GM18867 (cell line): ENCODE measurements around the gene JAZF1.
"Not testable (repeated sequence)": the region's sequence is repeated elsewhere in the genome, so short reads cannot be mapped to it uniquely, and the experiment has no call there.

Experiments used
- ATAC-seq: cut with Tn5 transposase; IDR thresholded peaks from one replicate; pipeline ENCODE4 v1.9.1; 2021; ENCODE audit warnings: mild to moderate bottlenecking, moderate library complexity; ENCODE audit not compliant: unreplicated experiment

JAZF1 gene

DNA sequence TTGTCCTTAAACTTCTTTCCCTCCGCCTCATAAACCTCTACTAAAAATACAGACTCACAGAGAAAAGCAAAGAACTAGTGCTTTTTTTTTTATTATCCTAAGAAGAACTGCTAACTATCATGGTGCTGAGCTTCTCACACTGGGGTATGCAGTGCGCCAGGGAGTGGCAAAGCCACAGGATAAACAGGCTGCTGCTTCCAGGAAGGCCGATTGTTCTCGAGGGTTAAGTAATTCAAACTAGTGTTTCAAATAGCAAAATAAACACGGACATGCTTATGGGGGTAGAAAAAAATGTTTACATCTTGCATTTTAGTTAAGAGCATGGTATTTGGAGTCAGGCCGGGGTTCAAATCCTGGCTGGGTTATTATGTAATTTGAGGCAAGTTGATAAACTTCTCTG is 283.6 kb downstream of the JAZF1 start:
- no peak for ATAC-seq

DNA sequence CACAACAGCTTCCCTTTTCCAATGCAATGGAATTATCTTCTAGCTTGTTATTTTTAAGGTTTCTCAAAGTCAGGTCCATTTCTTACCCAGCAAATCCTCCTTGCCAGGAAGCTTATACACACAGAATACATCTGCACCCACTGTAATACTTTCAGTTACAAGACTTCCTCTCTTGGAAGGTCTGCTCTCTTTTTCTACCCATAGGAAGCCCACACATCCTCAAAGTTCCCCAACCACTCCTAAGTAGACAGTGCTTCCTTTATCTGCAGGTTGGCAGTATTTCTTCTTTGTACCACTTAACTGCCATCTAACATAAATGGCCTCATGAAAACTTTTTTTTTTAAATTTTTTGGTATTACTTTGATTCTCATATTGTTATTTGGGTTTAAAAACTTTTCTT is 285.0 kb downstream of the JAZF1 start:
- no peak for ATAC-seq

DNA sequence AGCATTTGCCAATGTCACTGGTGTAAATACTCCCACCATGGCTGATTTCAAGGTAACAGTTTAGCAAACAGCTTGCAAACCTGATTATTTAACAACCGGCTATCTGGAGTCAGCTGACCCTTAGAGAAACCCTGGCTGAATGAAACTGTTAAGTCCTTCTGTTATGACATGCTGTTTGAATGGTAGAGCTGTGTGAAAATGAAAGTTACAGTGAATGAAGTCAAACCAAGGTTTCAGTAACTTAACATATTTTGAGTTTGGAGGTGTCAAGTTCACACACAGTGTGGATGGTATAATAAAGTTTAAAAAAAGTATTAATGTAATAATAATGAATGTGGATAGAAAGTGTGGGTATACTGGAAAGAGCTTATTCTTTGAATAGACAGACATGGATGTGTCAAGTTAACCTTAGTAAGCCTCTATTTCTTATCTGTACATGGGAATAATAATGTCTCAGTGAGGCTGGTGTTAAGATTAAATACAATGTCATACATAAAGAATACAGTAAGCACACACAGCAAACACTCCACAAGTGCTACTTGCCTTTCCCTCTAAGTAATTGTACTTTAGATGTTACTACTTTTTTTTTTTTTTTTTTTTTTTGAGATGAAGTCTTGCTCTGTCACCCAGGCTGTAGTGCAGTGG is 290.3 kb downstream of the JAZF1 start:
- ATAC-seq, result peak; percentile 100

DNA sequence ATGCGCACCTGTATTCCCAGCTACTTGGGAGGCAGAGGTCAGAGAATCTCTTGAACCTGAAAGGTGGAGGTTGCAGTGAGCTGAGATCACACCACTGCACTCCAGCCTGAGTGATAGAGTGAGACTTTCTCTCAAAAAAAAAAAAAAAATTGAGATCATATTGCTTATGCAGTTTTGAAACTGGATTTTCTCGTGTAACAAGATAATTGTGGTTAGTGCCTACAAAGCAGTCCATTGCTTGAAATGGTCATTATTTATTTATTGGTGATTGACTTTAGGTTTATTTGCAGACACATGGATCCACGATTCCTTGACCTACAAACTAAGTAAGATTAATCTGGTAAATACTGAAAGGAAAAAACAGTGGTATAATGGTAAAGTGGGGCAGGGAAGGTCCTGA is 290.8 kb downstream of the JAZF1 start:
- no peak for ATAC-seq

DNA sequence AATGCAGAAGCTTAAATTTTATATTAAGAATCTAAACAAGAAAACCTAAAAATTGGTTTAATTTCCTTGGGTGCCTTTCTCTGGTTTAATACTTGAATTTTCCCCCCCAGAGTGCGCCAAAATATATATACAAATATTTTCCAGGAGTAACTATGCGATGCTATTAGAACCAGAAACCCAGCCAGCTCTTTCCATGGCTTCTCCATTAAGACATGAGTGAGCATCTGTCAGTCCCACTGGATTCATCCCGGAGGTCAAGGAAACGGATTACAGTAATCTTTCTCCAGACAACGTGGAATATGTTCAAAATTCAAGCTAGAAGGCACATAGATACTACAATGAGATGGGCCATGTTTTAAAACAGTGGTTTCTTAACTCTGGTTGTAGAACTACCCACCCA is 291.9 kb downstream of the JAZF1 start:
- no peak for ATAC-seq

DNA sequence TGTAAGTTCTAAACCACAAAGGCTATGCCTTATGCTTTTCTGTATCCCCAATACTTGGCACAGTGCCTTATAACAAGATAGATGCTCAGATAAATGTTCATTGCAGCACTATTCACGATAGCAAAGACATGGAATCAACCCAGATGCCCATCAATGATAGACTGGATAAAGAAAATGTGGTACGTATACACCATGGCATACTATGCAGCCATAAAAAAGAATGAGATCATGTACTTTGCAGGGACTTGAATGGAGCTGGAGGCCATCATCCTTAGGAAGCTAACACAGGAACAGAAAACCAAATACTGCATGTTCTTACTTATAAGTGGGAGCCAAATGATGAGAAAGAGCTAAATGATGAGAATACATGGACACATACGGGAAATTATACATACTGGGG is 293.9 kb downstream of the JAZF1 start:
- ATAC-seq, result not testable (repeated sequence)

DNA sequence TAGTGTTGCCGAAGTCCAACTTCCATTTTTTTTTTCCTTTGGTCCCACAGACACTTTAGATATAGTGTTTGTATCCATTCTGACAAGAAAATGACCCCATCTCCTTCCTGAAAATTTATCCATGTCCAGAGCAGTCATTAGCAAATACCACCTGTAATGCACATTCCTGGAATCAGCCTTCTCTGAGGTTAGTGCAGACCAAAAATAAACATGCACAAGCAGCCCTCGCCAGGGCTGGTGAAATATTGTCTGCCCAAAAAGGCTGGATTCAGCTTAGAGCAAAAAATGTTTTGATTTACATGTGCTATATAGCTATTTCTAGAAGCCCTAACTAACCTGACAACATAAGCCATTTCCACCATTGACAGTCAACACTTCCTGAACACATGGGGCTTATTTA is 294.9 kb downstream of the JAZF1 start:
- no peak for ATAC-seq

DNA sequence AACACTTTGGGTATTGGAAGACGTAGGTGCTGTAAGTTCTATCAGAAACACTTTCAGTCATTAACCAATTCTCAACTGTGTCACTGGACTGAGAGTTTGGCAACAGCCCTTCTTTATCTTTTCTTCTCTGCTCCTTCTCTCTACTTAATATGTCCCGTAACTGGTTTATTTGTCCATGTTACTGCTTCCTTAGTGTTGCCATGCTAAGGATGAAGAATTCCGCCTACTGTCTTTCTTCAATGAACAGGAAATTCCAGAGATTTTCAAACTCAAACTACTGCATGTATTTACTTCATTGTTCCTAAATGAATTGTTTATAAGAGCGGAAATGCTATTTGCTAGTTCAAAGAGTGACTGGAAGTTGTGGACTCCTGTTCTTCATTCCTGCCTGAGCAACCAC is 296.9 kb downstream of the JAZF1 start:
- no peak for ATAC-seq

DNA sequence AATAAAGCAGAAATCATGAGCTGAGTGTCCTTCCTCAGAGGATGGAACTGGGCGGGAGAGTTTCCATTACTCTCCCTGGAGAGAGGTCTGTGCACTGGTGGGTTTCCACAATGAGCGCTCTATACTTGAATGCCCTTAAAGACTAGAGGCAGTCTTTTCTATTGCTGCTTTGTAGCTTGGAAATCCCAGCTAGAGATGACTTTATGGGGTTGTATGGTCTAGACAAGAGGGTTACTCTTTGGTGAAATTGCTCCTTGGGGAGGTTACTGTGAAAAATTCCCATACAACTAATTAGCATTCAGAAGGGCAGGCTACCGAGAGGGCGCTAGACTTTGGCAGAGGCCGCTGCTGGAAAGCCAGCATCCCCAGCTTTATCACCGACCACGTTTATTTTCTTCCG is 303.8 kb downstream of the JAZF1 start:
- ATAC-seq, result no peak

DNA sequence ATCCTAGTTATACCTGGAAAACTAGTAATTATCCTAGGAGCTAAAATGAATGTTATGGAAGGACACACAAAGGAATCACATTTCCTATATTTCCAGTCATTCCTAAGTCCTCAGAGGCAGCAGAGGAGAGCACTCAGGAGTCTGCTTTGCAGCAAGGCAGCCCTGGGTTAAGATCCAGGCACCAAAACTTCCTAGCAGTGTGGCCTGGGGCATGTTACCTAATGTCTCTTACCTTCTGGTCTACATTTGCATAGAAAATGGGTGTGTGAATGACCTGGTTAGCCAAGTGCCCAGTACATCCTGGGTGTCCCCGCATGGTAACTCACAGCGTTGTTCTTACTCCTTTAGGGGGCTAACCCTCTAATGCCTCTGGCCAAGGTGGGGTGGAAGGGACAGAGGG is 304.8 kb downstream of the JAZF1 start:
- ATAC-seq, result no peak

DNA sequence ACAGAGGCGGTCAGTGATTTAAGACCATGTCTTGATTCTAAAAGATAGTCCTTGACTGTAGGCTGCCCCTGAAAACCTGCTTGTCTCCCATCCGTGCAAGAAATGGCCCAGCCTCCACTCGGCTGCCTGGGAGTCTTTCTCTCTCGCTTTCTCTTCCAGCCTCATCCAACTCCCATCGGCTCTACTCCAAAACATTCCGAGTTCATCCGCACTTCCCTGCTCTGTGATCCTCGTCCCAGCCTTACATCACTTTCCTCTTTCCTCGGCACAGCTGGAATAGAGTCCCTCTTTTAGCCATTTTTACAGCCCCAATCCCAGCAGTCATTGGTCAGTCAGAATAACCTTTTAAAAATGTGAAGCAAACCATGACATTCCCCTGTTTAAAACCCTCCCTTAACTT is 305.5 kb downstream of the JAZF1 start:
- ATAC-seq, result no peak

DNA sequence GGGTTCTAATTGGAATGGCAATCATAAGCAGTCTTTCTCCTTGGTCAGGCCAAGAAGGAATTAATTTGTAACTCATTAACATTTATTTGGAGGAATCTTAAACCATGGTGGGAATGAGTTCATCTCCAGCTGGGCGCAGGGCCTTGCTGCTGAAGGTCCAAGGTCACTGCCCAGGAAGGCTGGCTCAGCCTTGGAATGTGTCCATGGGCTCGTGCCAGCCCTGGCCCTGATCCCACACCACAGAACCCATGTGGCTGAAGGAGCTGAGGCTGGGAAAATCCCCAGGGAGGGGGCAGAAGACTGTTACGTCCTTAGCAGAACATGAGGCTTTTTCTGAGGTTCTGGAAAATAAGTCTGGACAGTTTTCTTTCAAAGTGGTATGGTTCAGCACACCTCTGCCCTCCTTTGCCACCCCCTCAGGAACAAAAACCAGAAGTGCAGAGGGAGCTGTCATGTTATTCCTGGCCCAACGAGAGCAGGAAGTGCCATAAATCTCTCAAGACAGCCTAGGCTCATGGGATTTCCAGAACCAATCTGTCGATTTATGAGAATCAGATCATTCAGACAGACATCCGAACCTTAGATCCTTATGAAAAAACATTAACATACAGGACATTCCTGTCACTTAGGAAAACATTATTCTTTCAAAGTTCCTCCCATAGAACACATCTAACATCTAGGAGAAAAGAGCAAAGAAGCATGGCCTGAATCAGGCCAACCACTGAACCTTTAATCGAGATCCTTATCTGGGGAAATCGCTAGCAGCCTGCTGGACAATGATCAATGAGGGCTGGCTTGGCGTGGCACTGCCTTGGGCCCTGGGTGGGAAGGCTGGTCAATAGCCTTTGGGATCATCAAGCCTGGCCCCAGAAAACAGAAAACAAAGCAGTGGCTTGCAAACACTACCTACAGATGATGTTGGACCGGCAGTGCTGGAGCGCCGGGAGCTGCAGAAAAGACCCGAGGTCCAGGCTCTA is 306.3 kb downstream of the JAZF1 start:
- ATAC-seq, result no peak

DNA sequence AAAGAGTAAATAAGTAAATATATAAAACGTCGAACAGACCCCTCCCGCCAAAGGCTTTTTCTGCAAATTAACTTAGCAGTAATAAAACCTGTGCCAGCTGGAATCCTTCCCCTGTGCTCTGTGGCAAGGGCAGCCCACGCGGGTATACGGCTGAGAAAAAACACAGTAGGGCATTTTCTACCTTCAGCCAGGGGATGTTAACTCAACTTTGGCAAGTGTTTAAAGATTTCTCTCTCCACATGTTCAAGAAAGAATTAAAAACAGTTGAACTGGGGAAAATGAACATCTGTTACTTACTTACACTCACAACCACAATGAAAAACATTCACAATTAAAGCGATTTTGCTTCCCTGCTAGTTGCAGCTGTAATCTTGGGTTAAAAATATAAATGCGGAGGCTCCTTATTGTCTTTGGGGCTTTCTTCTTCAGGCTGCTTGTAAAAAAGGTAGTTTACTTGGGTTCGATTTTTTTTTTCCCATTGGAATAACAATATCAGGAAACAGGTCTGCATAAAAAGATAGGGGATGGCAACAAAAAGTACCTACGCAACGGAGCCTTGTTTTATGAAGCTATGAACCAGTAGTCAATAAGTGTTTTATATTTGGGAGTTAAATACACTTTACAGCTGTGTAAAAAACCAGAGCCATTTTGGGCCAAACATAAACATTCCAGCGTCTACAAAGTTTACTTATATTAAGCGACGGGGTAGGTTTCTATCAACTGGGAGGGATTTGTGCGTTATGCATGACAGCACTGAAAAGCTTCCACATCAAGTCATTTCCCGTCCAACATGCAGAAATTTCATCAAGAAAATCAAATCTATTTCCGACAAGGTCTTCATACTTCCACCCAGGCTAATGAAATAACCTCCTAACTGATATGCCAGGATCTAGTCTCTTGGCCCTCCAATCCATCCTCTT is 308.0 kb downstream of the JAZF1 start:
- no peak for ATAC-seq

DNA sequence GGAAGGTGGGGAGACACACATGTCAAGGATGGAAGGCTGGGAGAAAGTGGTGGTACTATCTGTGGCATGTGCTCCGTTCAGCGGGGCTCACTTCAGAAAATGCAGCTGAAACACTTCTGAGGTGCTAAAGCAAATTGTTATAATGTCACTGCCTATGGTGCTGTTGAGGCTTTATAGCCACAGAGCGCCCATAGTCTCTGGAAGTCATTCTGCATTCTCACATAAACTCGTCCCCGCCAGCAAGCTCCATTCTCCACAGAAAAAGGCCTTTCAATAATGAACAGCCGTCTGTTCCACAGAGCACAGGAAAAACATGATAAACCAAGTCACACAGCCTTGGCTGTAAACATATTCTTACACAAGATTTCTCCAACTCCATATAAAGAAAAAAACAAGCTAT is 308.7 kb downstream of the JAZF1 start:
- ATAC-seq, result no peak

DNA sequence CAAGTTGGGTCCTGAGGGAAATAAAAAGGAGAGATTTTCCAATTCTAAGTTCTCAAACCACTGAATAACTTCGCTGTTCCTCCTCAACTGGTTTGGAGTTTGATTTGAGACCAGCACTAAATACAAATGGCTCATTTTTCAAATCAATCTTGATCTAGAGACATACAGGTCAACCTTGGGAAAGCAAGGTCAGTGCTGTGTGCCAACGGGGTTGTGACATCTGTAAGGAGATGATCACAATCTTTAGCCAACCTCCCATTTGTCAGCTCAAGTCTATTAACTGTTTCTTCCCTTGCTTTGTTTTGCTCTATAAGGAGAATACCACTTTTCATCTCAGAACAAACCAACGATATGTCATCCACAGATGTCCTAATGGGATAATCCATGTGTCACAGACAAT is 309.5 kb downstream of the JAZF1 start:
- no peak for ATAC-seq

DNA sequence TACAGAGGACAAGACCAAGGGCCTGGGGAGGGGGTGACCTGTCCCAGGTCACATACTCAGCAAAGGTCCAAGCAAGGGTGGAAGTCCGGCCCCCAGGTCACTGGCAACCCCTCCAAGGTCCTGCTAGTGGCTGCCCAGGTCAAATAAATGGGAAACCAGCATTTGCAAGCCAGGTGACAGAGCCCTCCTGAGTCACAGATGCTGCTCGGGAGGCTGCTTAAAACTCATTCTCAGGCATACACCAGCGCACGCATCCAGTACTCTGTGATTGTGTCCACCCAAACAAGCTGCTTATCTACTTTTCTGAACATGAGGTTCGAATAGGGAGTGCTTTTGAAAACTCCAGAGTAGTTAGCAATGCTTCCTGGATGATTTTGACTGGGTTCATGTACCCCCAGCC is 310.0 kb downstream of the JAZF1 start:
- ATAC-seq, result no peak

DNA sequence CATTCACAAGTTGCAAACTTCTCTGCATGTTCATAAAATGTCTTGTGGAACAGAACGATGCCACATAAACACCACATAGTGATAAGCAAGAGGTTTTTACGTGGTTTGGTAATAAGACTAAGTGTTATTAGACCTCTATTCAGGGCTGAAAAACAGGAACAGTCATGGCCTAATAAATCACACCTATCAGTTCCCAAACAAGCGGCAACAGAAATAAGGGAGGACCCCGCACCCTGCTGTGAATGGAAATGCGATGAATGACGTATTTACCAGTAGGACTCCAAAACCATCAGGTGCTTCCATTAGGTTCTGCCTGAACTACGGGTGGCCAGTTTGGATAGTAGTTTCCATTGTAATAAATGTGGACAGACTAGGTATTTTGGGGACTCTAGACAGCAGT is 311.5 kb downstream of the JAZF1 start:
- no peak for ATAC-seq

DNA sequence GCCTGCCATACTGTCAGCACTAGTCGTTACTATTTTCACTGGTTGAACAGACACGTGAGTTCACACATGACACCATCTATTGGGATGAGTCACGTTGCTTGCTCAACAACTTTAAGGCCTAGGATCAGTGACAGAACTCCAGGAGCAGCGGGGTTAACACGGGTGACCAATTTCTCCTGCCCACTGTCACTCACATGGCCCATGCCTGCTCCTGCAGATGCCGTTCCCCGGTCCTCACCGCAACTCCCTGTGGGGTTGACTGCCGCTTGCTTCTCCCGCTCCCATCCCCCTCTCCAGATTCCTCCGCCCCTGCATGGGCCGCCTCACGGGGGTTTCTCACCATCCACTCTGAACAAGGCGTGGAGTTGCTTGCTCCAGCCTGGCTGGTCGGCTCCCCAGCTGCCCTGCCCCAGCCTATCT is 312.5 kb downstream of the JAZF1 start:
- no peak for ATAC-seq

DNA sequence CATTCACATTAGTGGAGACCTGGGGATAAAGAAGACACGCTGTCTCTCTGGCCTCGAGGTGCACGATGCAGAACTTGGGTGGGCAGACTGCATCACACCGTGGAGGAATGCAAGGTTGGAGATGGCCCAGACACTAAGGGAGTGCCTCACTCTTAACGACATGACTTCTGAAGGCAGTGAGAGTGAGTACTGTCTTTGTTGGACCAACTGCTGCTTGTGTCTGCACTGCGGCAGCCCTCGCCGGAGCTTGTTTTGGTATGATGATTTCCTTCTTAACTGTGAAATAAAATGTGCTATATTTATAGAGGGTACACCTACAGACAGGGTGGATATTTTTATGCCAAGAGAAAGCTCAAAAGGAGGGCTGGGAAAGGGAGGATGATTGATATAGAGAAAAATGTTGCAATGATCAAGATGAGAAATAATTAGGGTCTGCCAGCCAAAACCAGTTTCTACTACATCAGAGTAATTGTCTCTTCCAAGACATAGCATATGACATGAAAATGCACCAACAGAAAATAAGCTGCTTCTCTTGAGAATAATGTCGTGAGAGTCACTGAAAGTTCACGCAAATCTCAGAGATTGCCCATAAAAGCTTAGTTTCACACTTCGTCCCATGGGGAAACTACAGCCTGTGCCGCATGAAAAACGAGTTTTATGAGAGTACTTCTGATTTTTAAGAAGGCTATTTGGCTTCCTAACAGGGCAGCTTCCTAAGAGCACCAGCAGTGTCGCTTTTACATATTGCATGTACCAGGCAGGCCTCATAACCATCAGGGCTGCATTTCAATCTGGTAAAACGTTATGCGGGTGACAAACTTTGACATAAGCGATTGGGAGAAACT is 313.5 kb downstream of the JAZF1 start:
- ATAC-seq, result no peak

DNA sequence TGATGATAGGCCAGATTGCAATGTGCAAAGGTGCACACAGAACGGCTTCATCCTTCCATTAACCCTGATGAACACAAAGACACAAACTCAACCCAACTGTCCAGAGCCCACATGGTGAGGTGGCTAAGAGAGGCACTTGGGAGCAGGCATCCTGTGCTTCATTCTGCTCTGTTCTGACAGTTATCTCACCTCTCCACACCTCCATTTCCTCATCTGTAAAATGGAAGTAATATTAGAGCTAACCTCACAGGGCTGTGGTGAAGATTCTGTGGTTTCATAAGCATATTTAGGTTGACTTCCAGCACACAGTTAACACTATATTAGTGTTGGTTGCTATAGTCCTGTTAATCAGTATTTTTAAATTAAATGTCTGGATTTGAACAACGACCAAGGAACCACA is 314.3 kb downstream of the JAZF1 start:
- ATAC-seq, result no peak
